Cerebellar cortex (tissue), 1 donor: ENCODE measurements around the gene AVEN.
"Not testable (repeated sequence)": the region's sequence is repeated elsewhere in the genome, so short reads cannot be mapped to it uniquely, and the experiment has no call there.

Source experiments
- DNase-seq: peaks from one replicate; pipeline ENCODE4 v3.0.0-alpha.2; 2015; ENCODE audit warnings: low spot score

AVEN gene

DNA sequence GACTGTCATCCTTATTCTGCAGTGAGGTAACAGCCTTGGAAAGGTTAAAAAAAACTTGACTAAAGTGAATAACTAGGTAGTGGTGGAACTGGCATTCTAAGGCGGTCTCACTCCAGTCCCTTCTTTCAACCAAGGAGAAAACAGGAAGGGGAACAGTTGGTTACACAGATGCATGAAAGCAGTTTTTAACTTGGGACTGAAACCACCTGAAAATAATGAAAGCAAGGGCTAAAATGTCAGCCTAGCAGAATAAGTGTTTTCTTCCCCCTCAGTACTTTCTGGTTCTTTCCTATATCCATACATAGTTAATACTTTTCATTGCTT is 748 bp upstream of the AVEN start:
- DNase-seq = no peak

DNA sequence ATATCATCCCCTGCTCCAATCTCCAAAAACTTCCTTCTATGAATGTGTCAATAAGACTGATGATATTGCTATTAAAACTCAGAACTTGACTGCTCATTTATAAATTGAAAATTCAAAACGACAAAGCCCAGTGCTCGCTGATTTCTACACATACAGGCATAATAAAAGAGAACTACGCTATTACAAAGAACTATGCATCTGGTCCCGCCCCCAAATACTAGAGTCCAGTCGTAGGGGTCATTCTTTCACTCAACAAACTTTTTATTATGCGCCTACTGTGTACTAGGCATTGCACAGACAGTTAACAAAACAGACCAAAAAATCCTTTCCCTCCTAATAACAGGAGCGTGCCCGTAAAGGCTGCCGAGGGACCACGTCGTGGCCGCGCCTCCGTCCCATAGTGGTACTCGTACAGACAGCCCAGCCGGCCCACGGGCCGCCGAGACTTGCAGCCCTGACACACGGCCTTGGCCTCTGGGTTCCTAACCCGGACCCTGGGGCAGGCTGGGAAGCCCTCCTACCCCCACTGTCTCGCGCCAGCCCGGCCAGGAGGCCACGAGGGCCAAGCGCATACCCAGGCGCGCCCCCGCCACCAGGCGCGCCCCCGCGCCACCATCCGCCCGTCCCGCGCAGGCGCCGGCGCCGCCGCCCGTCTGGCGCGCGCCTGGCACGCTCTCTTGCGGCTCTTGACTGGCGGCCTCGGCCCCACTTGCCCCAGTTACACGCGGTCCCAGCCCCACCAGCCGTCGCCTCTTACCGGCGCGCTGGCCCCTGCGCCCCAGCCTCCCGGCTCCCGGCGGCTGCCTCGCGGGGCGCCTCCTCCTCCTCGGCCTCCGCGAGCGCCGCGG is 757 bp downstream of the AVEN start:
- peak; percentile 70 for DNase-seq

- DNase-seq = no peak
Measured at GRCh38 chr15:34031987-34032760, 6.8 kb downstream of the AVEN start.

GRCh38 chr15:34027606-34028005 is 11.4 kb downstream of the AVEN start:
- no peak for DNase-seq

GRCh38 chr15:34025252-34025651 is 13.8 kb downstream of the AVEN start:
- no peak for DNase-seq

- DNase-seq = no peak
Measured at GRCh38 chr15:34023907-34024306, 15.1 kb downstream of the AVEN start.

DNA sequence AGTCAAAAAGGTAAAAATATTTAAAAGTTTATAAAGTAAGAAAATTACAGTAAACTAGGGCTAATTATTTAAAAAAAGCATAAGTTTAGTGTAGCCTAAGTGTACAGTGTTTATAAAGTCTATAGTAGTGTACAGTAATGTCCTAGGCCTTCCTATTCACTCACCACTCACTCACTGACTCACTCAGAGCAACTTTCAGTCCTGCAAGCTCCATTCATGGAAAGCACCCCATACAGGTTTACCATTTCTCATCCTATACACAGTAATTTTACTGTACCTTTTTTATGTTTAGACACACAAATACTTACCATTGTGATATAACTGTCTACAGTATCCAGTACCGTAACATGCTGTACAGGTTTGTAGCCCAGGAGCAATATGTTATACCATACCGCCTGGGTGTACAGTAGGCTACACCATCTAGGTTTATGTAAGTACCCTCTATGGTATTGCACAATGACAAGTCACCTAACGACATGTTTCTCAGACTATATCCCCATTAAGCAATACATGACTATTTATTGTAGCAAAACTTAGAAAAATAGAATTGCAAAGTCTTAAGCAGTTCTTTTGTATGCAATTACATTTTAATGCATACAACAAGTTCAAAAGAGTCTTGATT is 19.5 kb downstream of the AVEN start:
- DNase-seq = no peak

DNA sequence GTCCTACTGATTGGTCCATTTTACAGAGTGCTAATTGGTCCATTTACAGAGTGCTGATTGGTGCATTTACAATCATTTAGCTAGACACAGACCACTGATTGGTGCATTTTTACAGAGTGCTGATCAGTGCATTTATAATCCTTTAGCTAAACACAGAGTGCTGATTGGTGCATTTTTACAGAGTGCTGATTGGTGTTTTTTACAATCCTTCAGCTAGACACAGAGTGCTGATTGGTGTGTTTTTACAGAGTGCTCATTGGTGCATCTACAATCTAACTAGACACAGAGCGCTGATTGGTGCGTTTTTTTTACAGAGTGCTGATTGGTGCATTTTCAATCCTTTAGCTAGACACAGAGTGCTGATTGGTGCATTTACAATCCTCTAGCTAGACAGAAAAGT is 20.3 kb downstream of the AVEN start:
- not testable (repeated sequence) for DNase-seq

DNA sequence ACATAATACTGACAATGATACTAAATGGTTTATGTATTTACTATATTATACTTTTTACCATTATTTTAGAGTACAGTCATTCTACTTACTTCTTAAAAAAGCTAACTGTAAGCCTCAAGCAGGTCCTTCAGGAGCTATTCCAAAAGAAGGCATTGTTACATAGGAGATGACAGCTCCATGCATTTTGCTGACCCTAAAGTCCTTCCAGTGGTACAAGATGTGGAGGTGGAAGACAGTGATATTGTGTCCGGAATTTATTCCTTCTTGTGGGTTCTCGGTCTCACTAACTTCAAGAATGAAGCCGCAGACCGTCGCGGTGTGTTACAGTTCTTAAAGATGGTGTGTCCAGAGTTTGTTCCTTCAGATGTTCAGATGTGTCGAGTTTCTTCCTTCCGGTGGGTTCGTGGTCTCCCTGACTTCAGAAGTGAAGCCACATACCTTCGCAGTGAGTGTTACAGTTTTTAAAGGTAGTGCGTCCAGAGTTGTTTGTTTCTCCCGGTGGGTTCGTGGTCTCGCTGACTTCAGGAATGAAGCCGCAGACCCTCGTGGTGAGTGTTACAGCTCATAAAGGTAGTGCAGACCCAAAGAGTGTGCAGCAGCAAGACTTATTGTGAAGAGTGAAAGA is 20.9 kb downstream of the AVEN start:
- DNase-seq = no peak

DNA sequence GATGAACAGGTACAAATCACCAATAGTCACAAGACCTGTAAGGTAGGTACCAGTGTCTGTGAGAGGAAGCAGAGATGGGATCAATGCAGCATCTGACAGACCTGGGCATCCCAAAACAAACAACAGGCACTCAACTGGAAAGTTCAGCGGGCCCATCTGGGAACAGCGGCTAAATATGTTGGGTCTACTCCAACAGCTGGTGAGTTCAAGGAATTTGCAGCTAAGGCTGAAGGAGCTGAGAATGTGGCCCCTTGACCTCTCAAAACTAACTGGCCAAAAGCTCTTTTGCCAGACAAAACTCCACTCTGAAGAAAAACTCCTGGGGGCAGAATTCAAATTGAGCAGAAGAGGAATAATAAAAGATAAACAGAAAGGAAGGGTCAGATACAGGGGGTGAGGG is 24.4 kb downstream of the AVEN start:
- no peak for DNase-seq

DNA sequence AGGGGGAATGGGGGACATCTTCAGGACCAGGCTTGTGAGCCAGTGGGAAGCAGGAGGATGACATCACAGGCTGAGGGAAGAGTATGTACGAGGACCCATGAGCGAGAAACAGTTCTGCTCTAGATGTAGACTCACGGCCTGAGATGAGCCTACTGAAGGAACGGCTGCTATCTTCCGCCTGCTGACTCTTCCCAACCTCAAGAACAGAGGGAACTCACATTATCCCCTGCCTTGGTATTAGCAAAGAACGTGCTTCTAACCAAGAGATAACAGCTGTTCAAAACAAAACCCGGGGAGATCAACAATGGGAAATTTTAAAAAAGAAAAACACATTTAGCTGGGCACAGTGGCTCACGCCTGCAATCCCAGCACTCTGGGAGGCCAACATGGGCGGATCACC is 25.3 kb downstream of the AVEN start:
- no peak for DNase-seq

DNA sequence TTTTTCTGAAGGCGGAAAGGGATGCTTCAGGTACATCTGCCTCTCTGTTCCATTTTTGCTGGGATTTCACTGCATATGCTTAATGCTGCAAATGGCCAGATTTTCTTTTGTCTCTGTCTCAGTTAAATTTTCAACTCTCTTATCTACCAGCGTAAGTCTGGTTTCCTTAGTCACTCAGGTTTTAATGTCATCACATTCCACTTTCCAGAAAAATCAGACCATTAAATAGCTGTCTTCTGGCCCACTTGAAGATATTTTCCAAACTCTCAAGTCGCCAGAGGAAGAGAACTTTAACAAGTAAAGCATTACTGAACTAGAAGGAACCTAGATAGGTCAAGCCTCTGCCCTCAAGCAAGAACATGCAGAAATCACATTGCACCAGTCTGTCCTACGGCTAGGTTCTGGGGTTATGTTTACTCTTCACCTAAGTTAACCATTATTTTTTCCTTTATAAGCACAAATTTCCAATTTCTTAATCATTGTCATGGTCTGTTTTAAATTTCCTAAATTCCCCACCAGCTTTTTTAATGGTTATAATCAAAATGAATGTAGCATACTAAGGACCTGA is 26.5 kb downstream of the AVEN start:
- no peak for DNase-seq

DNA sequence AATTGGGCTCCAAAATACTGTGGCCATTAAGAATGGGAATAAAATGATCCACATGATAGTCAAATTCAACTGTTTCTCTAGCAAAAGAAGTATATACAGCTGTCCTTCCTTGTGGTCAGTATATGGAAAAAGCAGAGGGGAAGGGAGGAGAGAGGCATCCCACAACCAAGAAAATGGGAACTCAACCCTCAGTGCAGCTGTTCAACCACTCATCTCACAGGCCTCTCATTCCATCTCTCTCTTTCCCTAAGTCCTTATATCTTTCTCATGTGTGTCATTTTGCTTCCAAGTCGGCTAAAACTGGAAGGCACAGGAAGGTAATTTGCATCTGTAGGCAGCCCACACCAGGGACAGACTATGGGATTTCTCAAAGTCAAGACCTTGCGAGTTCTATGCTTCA is 27.5 kb downstream of the AVEN start:
- DNase-seq = no peak

DNA sequence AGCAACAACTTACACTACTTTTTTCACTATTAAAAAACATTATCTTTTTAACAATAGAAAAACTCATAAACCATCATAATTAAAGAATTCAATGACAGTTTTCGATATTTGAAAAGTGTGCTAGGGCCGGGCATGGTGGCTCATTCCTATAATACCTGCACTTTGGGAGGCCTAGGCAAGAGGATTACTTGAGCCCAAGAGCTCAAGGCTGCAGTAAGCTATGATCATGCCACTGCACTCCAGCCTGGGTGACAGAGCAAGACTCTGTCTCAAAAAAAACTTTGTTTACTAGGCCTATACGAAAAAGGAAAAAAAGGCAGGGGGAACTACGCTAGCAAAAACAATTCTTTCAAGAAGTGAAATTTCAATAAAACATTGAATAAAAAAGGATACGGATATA is 28.1 kb downstream of the AVEN start:
- no peak for DNase-seq

DNA sequence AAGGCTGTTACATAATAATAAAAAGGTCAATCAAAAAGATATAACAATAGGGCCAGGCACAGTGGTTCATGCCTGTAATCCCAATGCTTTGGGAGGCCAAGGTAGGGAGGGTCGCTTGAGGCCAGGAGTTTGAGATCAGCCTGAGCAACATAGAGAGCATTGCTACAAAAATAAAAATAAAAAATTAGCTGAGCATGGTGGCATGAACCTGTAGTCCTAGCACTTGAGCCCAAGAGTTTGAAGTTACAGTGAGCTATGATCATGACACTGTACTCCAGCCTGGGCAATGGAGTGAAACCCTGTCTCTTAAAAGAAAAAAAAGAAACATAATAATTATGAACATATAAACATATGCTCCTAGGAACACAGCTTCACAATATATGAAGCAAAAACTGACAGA is 29.3 kb downstream of the AVEN start:
- no peak for DNase-seq

DNA sequence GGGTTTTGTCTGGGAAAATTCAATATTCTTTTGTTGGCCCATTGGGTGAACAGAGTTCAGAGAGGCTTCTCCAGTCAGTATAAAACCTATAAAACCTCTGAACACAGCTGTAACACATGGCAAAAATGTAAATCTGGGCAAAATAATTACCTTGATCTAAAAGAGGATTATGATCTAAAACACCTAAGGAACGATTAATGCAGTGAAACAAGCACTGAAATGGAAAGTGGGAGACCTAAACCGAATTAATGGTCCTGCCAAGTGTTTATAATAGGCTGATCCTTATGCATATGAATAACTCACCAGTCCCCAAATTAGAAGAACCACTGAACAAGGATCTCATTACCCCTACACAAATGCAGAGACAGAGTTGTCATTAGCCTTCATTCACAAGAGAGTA is 32.6 kb downstream of the AVEN start:
- no peak for DNase-seq

DNA sequence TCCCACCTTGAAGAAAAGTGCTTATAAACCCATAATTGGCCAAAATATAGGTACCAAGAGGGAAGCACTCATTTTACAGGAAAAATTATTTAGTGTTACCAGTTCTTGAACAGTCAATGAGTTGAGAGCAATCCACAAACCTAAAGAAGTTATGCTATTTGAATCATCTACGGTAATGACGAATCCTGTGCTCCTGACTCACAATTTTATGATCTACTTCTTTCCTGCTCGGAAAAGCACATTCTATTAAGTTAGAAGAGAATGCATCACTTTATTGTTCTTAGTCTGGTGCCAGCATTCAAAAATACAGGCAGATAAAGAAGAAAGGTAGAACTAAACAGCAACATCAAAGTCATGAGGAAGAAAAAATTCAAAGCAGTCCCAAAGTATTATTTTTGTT is 37.5 kb downstream of the AVEN start:
- no peak for DNase-seq

GRCh38 chr15:33995666-33996065 is 43.3 kb downstream of the AVEN start:
- not testable (repeated sequence) for DNase-seq

GRCh38 chr15:33994005-33994615 is 44.9 kb downstream of the AVEN start:
- DNase-seq = peak; percentile 39

- DNase-seq = no peak
Measured at GRCh38 chr15:33988384-33988783, 50.6 kb downstream of the AVEN start.

DNA sequence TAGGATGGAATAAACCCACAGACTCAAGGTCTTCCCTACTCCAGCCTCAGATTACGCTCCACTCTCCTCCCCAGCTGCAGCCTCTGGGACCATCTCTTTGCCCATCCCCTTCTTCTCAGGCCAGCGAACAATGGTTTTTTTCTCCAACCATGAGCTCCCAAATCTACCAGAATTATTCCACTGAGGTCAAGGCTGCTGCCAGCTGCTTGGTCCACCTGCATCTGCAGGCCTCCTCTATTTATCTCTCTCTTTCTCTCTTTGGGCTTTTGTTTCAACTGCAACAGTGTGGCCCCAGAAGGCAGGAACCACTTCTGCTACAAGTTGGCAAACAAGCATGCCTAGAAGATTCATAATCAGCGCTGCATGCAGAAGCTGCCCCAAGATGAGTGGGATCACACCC is 51.6 kb downstream of the AVEN start:
- DNase-seq = no peak

GRCh38 chr15:33985751-33986150 is 53.3 kb downstream of the AVEN start:
- no peak for DNase-seq
